ENCODE measurements around the gene RINL. TPM values are rescaled to one million over a fixed set of nuclear protein-coding genes. Genes with fewer than 3 reads are reported as not detected.

The RINL gene
- total RNA-seq, 1 experiment from 2014 or later, result 14.5 TPM

DNA sequence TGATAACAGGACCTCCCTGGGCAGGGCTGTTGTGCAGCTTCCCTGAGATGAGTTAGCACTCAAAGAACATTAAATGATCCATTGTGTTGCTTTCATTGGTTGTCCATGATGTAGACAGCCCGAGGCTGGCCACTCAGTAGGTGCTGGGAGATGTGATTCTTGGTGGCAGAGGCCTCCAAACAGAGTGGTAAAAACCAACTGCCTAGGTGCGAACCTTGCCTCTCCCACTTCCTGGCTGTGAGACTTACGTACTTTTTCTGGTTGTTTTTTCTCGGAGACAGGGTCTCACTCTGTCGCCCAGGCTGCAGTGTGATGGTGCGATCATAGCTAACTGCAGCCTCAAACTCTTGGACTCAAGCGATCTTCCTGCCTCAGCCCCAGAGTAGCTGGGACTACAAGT lies 46.3 kb upstream of the RINL start:
- POLR2A ChIA-PET, result no interaction called here
- H3K36me3 Mint-ChIP-seq, result peaks cover 49% of the 10 kb centered on the region

More for the DNA sequence above, 46.3 kb upstream of the RINL start:
- no peak overlapping the region for H3K27ac Mint-ChIP-seq
- no peak for ATAC-seq
- 0 out of 2 replicates have a peak, but pooled peaks cover 4% of the 10 kb centered on the region for H3K9me3 Mint-ChIP-seq
- H3K4me3 Mint-ChIP-seq, result no peak overlapping the region
- CTCF ChIA-PET, result no interaction called here
- DNase-seq (ENCODE audit: low spot score), result no peak
- H3K4me1 Mint-ChIP-seq, result no peaks in the 10 kb centered on the region
- H3K27me3 Mint-ChIP-seq (ENCODE audit: low read depth), result no peaks in the 10 kb centered on the region
- TF ChIP-seq ZNF416 (CRISPR knock-in tag; IDR thresholded peaks at IDR 0.05), result no peak
- no peak for TF ChIP-seq ZNF532 (CRISPR knock-in tag; IDR thresholded peaks at IDR 0.05; ENCODE audit: borderline replicate concordance)
- no peak for TF ChIP-seq NFATC4 (CRISPR knock-in tag; IDR thresholded peaks at IDR 0.05)
- TF ChIP-seq FOXJ3 (CRISPR knock-in tag; IDR thresholded peaks at IDR 0.05; ENCODE audit: borderline replicate concordance), result no peak
- TF ChIP-seq, protein P1, sequence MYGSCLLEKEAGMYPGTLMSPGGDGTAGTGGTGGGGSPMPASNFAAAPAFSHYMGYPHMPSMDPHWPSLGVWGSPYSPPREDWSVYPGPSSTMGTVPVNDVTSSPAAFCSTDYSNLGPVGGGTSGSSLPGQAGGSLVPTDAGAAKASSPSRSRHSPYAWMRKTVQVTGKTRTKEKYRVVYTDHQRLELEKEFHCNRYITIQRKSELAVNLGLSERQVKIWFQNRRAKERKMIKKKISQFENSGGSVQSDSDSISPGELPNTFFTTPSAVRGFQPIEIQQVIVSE (CRISPR knock-in tag; IDR thresholded peaks at IDR 0.05; ENCODE audit: borderline replicate concordance), result no peak
- no peak for TF ChIP-seq ERG (CRISPR knock-in tag; IDR thresholded peaks at IDR 0.05)
- no peak for TF ChIP-seq ZSCAN18 (CRISPR knock-in tag; IDR thresholded peaks at IDR 0.05)
- TF ChIP-seq GABPB1 (CRISPR knock-in tag; IDR thresholded peaks at IDR 0.05), result no peak
- no peak for TF ChIP-seq ZBTB21 (CRISPR knock-in tag; IDR thresholded peaks at IDR 0.05; ENCODE audit: borderline replicate concordance)
- TF ChIP-seq E2F5 (CRISPR knock-in tag; IDR thresholded peaks at IDR 0.05), result no peak
- TF ChIP-seq E2F1 (CRISPR knock-in tag; IDR thresholded peaks at IDR 0.05), result no peak
- TF ChIP-seq SP1 (CRISPR knock-in tag; conservative IDR thresholded peaks at IDR 0.05), result no peak
- TF ChIP-seq TEAD4 (CRISPR knock-in tag; IDR thresholded peaks at IDR 0.05), result no peak
- TF ChIP-seq SOX15 (CRISPR knock-in tag; IDR thresholded peaks at IDR 0.05), result no peak
- no peak for TF ChIP-seq ZNF232 (CRISPR knock-in tag; IDR thresholded peaks at IDR 0.05)
- TF ChIP-seq, protein P2, sequence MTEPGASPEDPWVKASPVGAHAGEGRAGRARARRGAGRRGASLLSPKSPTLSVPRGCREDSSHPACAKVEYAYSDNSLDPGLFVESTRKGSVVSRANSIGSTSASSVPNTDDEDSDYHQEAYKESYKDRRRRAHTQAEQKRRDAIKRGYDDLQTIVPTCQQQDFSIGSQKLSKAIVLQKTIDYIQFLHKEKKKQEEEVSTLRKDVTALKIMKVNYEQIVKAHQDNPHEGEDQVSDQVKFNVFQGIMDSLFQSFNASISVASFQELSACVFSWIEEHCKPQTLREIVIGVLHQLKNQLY (CRISPR knock-in tag; IDR thresholded peaks at IDR 0.05), result no peak
- TF ChIP-seq, protein P3, sequence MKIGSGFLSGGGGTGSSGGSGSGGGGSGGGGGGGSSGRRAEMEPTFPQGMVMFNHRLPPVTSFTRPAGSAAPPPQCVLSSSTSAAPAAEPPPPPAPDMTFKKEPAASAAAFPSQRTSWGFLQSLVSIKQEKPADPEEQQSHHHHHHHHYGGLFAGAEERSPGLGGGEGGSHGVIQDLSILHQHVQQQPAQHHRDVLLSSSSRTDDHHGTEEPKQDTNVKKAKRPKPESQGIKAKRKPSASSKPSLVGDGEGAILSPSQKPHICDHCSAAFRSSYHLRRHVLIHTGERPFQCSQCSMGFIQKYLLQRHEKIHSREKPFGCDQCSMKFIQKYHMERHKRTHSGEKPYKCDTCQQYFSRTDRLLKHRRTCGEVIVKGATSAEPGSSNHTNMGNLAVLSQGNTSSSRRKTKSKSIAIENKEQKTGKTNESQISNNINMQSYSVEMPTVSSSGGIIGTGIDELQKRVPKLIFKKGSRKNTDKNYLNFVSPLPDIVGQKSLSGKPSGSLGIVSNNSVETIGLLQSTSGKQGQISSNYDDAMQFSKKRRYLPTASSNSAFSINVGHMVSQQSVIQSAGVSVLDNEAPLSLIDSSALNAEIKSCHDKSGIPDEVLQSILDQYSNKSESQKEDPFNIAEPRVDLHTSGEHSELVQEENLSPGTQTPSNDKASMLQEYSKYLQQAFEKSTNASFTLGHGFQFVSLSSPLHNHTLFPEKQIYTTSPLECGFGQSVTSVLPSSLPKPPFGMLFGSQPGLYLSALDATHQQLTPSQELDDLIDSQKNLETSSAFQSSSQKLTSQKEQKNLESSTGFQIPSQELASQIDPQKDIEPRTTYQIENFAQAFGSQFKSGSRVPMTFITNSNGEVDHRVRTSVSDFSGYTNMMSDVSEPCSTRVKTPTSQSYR (CRISPR knock-in tag; IDR thresholded peaks at IDR 0.05), result no peak
- TF ChIP-seq ETV6 (CRISPR knock-in tag; IDR thresholded peaks at IDR 0.05), result no peak

All from WTC11 (cell line).